ENCODE measurements around the gene CALN1.

GRCh38 chr7:71865172-71865571, 547.0 kb downstream of the CALN1 start:
- no peak for TF ChIP-seq CTCF (IDR thresholded peaks at IDR 0.05)
- no peak for TF ChIP-seq POLR2A (IDR thresholded peaks at IDR 0.05)
